Activated CD4-positive, alpha-beta T cell treated with anti-CD3 and anti-CD28 coated beads, Interleukin-2, amount 50 U/mL, for 1 hour (primary cell): Measurements from ENCODE around the gene GHSR.

Source experiments
- DNase-seq: peaks from one replicate; pipeline ENCODE4 v3.0.0-alpha.2; 2020

Gene GHSR, protein sequence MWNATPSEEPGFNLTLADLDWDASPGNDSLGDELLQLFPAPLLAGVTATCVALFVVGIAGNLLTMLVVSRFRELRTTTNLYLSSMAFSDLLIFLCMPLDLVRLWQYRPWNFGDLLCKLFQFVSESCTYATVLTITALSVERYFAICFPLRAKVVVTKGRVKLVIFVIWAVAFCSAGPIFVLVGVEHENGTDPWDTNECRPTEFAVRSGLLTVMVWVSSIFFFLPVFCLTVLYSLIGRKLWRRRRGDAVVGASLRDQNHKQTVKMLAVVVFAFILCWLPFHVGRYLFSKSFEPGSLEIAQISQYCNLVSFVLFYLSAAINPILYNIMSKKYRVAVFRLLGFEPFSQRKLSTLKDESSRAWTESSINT

DNA sequence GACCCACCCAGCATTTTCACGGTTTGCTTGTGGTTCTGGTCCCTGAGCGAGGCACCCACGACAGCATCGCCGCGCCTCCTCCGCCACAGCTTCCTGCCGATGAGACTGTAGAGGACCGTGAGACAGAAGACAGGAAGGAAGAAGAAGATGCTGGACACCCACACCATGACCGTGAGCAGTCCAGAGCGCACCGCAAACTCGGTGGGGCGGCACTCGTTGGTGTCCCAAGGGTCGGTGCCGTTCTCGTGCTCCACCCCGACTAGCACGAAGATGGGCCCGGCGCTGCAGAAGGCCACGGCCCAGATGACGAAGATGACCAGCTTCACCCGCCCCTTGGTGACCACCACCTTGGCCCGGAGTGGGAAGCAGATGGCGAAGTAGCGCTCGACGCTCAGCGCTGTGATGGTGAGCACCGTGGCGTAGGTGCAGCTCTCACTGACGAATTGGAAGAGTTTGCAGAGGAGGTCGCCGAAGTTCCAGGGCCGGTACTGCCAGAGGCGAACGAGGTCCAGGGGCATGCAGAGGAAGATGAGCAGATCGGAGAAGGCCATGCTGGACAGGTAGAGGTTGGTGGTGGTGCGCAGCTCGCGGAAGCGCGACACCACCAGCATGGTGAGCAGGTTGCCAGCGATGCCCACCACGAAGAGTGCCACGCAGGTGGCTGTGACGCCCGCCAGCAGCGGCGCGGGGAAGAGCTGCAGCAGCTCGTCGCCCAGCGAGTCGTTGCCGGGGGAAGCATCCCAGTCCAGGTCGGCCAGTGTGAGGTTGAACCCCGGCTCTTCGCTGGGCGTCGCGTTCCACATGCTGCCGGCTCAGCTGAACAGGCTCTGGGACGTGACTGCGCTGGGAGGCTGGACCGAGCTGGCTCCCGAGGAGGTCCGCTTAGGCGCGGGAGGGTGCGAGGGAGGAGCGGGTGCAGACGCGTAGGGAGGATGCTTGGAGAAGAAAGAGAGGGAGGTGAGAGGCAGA is at the start of gene GHSR:
Gene GHSR, minus strand, starts transcription at position 846 of the 969 bp plus-strand sequence. Its CDS starts 43 bp downstream, at position 803.
- DNase-seq: no peak

DNA sequence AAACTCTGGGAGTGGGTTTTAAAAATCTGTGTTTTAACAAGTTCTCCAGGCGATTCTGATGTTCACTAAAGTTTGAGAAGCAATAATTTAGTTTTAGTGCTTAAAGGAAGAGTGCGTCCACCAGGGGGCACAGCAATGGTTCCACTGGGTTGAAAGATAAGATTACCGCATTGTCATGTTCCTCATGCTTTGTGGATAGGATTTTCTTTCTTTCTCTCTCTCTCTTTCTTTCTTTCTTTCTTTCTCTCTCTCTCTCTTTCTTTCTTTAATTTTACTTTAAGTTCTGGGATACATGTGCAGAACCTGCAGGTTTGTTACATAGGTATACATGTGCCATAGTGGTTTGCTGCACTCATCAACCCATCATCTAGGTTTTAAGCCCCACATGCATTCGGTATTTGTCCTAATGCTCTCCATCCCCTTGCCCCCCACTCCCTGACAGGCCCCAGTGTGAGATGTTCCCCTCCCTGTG is 42.0 kb upstream of the GHSR start:
- DNase-seq: peak; percentile 82

DNA sequence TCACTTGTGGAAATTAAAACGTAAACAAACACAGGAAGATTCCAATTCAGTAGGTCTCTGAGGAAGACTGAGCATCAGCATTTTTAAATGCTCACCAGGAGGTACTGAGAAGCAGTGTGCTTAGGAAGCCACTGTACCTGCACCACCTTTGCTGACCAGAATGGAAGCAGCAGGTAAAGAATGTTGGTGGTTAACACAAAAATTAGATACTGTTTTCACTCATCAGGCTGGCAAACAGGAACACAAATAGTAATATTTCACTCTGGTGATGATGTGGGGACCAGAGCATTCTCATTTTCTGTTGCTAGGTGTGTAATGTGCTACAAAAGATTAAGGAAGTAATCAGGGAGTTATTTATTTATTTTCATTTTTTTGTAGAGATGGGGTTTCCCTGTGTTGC is 29.9 kb upstream of the GHSR start:
- no peak for DNase-seq

DNA sequence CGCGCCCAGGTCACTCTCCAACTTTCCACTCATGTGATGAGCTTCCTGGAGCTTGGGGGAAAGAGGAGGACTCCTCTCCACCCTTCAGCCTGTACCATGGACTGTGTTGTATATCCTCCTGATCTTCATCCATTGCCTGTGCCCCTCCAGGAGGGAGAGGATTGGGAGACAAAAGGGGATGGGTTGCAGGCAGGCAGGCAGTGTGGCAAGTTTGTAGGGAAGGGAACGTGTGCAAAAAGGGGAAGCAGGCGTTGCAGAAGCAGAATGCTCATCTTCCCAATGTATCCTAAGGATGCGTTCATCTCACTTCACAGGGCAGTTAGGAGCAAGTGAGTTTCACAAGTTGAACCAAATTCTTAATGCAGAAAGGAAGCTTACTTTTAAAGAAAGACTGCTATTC is 28.1 kb upstream of the GHSR start:
- no peak for DNase-seq

DNA sequence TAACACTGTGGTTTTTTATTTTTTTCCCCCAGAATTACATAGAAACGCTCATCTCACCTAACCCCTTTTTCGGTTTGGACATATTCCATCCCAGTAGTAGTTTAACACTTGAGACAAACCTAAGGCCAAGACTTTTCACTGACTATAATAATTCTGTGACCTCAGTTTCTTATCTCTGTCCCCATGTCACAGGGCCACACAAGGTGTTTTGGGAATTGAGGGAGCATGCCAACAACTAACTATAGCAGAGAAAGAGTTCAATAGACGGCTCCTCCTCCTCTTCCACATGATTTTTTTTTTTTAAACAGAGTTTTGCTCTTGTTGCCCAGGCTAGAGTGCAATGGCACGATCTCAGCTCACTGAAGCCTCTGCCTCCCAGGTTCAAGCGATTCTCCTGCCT is 27.4 kb upstream of the GHSR start:
- DNase-seq: no peak

DNA sequence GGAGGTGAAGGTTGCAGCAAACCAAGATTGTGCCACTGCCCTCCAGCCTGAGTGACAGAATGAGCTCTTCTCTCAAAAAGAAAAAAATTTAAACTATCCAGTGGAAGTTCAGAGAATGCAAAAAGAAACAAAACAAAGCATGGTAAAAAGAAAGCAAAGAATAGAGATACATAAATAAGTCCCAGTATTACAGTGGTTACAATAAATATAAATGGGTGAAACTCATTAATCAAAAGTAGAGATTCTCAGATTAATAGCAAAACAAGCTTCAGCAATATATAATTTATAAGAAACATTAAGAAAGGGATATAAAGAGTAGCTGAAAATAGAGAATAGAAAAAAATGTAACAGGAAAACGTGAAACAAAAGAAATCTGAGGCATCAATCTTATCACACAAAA is 23.6 kb upstream of the GHSR start:
- DNase-seq: no peak

DNA sequence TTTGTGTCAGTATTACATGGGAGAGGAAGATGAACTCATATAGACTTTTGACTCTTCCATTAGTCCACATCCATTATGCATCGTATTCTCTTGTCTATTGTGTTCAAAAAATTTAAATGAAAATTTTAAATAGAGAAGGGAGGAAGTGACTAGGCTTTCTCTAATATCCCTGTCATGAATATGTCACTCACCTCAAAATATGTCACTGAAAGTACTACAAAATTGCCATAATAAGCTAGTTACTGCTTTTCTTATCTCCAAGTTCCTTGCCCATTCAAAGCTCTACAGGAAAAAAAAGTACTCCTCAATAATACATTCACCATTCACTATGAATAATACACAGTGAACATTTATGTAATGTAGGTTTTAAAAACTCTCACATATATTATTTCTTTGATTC is 22.3 kb upstream of the GHSR start:
- no peak for DNase-seq

DNA sequence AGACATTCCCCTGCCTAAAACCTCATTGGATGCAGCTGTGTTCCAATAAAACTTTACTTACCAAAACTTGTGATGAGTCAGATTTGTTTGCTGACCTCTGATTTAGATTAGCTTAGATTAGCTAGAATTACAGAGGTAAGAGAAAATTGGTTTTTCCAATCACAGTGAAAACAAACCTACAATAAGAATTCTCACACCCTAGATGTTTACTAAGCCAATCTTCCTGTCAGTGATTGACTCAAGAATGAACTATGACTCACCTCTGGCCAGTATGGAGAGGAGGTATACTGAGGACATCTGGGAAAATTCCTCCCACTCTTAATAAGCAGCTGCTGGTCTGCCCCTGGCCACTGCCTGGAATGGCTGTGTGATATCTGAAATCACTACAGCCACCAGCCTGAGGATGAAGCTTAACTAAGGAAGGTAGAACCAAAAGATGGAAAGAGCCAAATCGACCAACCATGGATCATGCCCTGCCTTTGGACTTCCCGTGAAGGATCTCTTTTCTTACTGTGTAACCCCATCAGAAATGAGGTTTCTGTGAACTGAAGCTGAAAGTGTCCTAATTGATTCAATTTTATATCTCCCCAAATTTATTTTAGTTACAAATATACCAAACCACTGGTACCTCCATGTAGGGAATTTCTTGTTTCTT is 19.0 kb upstream of the GHSR start:
- DNase-seq: no peak

DNA sequence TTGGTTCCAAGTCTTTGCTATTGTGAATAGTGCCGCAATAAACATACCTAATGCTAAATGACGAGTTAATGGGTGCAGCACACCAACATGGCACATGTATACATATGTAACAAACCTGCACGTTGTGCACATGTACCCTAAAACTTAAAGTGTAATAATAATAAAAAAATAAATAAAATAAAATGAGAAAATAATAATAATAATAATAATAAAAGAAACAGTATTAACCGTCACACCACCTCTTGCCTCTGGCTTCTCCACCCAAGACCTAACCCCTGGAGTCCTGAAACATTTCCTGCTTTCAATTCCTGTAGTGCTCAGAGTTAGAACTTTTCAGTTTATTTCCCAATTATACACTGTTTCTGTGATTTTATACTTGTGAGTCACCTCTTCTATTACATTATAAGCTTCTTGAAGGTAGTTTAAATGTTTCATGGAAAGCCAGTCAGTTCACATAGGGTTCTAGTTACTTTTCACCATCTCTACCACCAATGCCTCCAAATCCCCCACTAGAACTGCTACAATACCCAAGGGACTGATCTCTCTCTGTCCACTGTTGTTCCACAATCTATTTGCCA is 18.4 kb upstream of the GHSR start:
- DNase-seq: no peak

DNA sequence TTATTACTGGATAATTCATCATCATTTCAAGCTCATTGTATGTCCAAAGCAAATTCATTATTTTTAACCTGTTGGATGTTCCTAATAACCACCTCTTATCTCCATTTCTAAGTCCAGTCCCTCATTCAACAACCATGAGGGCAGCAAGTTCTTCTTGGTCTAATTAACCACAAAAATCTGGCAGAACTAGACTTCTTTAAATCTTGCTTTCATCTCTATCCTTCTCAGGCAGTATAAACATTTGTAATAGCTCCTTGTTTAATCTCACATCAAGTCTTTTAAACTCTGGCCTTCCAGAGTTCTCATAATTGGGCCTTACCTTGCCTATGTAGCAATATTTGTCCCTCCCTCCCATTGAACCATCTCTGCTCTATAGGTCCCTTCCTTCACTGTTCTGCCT is 17.0 kb upstream of the GHSR start:
- DNase-seq: no peak

DNA sequence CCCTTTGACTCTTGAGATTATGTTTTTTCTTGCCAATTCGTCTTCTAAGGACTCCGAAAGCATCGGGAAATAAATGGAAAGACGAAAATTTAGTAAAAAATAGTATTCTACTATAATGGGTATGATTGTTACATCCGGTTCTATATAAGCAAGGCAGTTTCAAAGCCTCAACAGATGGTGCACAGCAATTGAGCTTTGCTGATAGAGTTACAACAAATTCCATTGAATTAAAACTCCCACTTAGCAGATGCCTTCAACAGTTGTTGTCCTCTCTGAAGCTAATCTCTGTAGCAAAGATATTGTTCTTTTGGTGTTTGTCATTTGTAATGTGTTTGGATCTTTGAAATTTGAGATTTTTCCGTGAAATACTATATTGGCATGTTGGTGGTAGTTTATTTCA is 16.1 kb upstream of the GHSR start:
- no peak for DNase-seq

DNA sequence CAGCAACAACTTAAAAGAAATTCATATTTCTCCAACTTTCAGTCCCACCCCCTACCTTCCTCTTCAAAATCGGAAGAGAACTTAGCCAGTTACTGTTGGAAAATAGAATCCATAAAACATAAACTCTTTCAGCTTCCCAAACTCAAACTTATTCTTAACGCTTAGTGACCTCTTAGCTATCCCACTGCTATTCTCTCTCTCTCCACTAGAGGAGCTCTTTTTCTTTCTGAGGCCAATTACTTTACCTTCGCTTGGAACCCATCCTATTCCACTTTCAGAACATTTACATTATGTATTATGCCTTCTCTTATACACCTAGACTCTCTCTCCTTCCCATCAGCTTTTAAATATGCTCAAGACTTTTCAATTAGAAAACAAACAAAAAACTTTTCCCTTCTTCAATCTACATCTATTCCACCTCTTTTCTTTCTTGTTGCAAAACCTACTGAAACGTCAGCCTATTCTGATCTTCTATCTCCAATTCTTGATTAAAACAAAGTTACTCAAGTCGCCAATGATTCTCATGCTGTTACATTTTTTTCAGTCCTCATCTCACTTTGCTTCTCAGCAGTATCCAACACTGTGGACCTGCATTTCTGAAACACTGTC is 13.4 kb upstream of the GHSR start:
- DNase-seq: no peak

DNA sequence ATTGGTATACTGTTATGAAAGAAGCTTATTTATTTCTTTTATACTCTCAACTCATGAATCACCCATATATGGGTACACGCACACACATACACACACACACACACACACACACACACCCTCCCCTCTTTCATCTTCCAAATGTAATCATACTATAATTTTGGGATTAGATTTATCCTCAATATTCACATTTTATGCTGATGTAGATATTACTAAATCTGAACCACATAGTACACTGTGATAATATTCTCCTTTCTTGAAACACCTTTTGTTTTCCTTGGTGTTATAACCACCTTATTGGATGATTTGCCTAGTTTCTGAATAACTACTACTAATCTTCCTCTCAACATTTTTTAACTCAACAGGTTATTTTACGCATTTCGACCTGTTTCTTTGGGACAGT is 8.1 kb upstream of the GHSR start:
- no peak for DNase-seq

DNA sequence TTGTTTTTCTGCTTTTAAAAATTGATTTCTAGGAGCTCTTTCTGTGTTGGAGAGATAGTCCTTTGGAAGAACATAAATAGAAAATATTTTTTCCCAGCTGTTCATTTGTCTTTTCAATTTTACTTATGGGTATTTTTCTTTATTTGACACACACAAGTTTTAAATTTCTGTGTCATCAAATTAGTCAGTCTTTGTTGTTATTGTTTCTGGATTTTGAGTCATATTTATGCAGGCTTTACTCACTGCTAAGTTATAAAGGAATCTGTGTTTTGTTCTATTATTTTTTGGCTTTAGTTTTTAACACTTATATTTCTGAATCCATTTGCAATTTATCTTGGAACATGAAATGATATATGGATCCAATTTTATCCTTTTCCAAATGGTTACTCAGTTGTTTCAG is 5.9 kb upstream of the GHSR start:
- DNase-seq: no peak

DNA sequence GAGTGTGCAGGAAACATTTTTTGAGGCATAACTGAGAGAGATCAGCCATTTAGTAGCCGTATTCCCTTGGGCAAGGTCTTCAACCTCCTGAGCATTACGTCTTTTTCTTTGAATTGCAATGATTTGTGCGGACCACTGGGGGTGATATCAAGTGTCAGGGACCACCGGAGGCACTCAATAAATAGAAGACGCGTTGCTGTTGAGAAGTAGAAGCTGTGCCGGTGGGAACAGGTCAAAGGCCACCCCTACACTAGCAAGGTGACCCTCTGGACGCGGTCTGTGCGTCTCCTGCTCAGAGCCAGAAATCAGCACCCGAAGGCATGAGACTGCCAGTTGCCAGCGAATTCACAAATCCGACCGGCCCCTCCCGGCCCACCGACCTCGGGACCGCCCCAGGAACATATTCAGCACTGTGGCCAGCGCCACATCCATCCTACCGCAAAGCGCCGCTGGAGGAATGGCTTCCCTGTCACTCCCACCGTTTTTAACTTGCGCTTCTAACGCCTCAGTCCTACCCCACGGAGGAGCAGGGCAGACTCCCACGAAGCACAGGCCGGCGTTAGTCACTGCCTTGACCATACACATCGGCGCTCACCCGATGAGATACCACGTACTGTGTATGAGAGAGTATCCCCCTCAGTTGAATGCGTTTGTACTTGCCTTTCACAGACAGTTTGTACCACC is 1.4 kb upstream of the GHSR start:
- DNase-seq: no peak

DNA sequence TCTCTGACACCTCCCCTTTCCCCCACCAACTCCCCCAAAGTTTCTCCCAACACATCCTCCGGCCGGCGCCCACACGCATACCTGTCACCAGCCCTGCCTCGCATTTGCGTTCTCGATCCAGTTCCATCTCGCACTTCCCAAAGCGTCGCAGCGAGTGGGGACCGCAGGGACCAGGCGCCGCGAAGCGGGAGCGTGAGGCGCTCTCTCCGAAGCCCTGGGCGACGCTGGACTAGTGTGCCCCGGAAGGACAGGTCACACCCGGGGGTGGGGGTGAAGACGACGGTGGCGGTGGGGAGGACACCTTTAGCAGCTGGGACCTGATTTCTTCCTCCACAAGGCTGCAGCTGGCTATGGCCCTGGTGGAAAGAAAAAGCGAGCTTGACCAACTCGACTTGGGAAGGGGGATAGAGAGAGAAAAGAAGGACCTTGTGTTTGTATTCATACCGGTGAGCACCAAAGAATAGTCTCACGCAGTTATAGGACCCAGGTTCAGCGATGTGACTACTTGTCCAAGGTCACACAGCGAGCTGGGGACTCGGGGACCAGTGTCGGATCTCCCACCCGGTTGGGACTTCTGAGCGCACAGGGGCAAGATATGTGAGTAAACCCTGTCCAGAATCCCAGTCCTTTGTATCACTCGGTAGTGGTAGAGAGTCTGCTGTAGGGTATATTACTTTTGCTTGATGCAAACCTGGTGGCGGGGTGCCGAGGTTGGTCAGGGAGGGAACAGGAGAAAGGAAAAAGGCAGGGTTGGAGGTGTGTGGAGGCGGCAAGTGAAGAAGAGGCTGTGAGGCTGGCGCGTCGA is 607 bp upstream of the GHSR start:
- DNase-seq: no peak

DNA sequence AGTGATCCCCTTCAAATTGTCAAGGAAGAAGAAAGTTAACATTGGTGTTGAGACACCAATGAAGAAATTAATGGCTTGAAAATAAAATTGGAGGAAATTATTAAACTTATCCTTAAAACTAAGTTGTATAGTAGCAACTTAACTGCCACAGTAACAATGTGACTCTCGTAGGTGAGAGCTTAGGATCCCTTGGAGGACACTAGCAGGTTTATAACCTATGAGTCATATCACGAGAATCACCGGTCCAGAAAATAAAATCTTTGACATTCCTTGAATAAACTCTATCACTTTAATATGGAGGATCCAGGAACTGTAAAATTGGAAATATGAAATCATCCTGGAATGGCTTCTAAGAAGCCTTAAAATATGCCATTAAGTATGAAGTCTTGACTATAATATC is 2.1 kb downstream of the GHSR start:
- no peak for DNase-seq

DNA sequence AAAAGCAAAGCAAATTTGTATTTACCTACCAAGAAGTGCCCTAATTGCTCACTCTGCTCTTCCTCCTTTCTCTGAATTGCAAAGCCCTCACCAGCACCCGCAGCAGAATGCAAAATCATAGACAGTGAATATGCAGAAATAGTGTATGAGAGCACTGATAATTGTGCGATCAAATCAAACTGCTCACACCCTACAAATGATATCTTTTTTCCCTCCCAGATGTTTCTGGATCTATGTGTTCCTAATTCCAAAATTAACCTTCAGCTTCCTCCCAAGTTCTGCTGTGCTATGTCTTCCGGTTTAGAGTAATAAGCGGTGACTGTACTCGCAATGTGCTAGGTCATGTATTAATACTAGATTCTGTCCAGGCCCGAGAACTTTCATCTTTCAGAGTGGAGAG is 3.4 kb downstream of the GHSR start:
- DNase-seq: no peak

DNA sequence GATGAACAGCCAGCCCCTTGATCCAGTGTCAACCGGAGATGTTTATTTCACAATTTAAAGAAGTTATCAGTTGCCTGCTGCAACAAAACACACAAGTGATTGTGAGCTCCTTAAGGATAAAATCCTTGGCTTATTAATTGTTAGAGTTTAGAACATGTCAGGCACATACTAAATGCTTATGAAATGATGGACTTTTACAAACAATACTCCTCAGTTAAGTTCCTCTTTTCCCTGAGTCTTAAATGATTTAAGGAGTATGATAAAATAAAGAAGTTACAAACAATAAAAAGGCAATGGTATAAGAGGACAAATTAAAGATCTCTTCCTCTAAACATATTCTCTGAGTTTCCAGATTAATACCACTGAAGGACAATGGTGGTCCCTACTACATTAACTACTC is 5.7 kb downstream of the GHSR start:
- no peak for DNase-seq

DNA sequence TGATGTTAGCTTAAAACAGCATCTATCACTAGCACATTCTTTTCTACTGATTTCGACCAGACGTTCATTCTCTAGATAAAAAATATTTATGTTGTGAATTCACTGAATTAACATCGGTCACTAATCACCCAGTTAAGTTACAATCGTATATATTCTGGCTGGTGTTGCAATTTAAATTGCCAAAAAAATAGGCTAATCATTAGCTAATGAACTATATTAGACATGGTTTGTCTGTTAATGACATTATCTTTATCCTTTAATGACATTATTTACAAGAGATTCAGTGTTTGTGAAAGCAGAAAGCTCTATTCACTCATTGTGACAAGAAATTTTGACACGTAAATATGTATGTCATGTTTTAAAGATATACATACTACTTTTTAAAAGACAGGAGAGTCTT is 6.7 kb downstream of the GHSR start:
- no peak for DNase-seq

DNA sequence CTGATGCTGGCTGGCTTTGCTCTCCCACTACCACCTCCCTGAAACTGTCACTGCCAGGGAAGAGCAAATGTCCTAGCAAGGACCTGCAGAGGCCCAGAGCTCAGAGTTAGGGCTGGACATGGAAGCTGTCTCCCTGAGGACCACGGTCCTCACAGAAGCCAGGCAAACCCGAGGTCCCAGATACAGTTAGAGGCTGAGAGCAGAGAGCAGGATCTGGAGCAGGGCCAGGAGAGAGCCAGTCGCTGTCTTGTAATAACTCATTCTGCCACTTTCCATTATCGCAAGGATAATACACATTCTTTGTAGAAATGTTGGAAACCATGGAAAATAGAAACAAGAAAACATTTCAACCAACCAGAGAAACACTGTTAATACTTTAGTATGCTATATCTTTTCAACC is 10.1 kb downstream of the GHSR start:
- no peak for DNase-seq
